Fibroblast of pulmonary artery (primary cell): ENCODE results near the gene ZNF385C.

ENCODE experiments used
- DNase-seq: peaks from one replicate; pipeline ENCODE4 v3.0.0-alpha.2; 2010; ENCODE audit warnings: low read depth
- H3K4me3 ChIP-seq: replicated peaks from 2 replicates; pipeline ENCODE4 v1.5.1; 2011; ENCODE audit warnings: low read depth, mild to moderate bottlenecking, control low read depth, low read length, moderate library complexity
- TF ChIP-seq, protein P1 (sequence below): IDR thresholded peaks from 2 replicates; pipeline ENCODE4 v1.5.1; 2011; ENCODE audit warnings: mild to moderate bottlenecking, control low read depth, low read length, inconsistent platforms; ENCODE audit errors: missing control alignments

Gene ZNF385C

DNA sequence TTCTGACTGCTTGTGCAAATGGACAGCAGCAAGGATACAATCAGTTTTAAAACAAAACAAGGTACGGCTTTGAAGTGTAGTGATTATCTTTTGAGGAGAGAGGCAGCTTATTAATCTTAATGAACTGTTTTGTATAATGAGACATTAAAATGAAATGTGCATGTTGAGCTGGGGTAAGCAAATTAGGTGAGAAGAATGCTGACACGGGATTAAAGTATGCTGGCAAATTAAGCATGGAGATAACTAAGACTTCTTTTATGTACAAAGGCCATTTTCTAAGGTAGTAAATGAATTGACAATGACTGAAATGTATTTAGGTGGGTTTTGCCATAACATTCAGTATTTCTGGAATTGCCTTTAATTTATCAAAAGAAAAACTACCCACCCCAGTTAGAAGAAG, 99.8 kb downstream of the ZNF385C start:
- TF ChIP-seq, protein P1, sequence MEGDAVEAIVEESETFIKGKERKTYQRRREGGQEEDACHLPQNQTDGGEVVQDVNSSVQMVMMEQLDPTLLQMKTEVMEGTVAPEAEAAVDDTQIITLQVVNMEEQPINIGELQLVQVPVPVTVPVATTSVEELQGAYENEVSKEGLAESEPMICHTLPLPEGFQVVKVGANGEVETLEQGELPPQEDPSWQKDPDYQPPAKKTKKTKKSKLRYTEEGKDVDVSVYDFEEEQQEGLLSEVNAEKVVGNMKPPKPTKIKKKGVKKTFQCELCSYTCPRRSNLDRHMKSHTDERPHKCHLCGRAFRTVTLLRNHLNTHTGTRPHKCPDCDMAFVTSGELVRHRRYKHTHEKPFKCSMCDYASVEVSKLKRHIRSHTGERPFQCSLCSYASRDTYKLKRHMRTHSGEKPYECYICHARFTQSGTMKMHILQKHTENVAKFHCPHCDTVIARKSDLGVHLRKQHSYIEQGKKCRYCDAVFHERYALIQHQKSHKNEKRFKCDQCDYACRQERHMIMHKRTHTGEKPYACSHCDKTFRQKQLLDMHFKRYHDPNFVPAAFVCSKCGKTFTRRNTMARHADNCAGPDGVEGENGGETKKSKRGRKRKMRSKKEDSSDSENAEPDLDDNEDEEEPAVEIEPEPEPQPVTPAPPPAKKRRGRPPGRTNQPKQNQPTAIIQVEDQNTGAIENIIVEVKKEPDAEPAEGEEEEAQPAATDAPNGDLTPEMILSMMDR: no peak
- DNase-seq: no peak
- no peak overlapping the region for H3K4me3 ChIP-seq

DNA sequence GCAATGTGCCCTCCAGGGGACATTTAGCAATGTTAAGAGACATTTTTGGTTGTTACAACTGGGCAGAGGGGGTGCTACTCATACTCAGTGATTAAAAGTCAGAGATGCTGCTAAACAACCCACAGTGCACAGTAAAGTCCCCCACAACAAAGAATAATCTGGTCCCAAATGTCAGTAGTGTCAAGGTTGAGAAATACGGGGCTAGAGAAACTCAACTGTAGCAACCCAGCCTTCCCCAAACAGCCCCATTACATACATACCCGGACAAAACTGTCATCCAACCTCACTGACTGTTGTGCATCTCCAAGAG, 101.5 kb downstream of the ZNF385C start:
- DNase-seq: no peak
- TF ChIP-seq, protein P1: no peak
- no peak overlapping the region for H3K4me3 ChIP-seq

DNA sequence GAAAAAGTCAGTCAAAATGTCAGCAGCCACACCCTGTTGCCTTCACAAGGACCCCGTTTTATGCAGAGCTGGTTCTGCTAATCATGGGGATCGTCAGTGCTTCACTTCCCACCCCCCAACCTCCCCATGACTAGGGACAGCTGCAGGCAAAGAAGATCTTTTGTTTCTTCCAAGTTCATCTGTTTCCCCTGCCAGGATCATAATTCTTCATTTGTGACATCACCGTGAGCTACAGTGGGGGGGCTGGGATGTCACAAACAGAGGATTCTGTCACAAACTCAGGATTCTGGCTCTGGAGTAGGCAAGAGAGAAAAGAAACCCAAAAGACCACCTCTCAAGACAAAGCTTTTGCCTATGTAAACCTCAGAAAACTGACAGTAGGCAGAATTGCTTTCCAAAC, 105.7 kb downstream of the ZNF385C start:
- DNase-seq: no peak
- H3K4me3 ChIP-seq: no peak overlapping the region
- TF ChIP-seq, protein P1: no peak

GRCh38 chr17:41989702-41990419, 108.4 kb downstream of the ZNF385C start:
- no peak overlapping the region for H3K4me3 ChIP-seq
- TF ChIP-seq, protein P1: no peak
- DNase-seq: no peak

- no peak for DNase-seq
- TF ChIP-seq, protein P1: no peak
- no peak overlapping the region for H3K4me3 ChIP-seq
Observed at GRCh38 chr17:41988418-41988817, 109.9 kb downstream of the ZNF385C start.

- H3K4me3 ChIP-seq: no peak overlapping the region
- DNase-seq: no peak
- TF ChIP-seq, protein P1: no peak
Observed at GRCh38 chr17:41987642-41988041, 110.6 kb downstream of the ZNF385C start.

GRCh38 chr17:41986634-41987033, 111.6 kb downstream of the ZNF385C start:
- TF ChIP-seq, protein P1: no peak
- no peak overlapping the region for H3K4me3 ChIP-seq
- no peak for DNase-seq
